Measurements from ENCODE around the gene LRRC4. TPM values are rescaled to one million over a fixed set of nuclear protein-coding genes. Genes with fewer than 3 reads are reported as not detected.

LRRC4 gene
- total RNA-seq, 1 experiment from 2014 or later = not detected

- DNase-seq (ENCODE audit: low read depth) = no peak
These were observed 28.1 kb upstream of the LRRC4 start for GRCh38 chr7:128059143-128059988.

GRCh38 chr7:128057909-128058308 lies 26.7 kb upstream of the LRRC4 start:
- DNase-seq (ENCODE audit: low read depth) = no peak

GRCh38 chr7:128056901-128057300 lies 25.7 kb upstream of the LRRC4 start:
- peak; percentile 88 for DNase-seq (ENCODE audit: low read depth)

- DNase-seq (ENCODE audit: low read depth) = no peak
These were observed 24.4 kb upstream of the LRRC4 start for GRCh38 chr7:128055637-128056036.

GRCh38 chr7:128054511-128054910 lies 23.3 kb upstream of the LRRC4 start:
- DNase-seq (ENCODE audit: low read depth) = no peak

GRCh38 chr7:128053991-128054390 lies 22.8 kb upstream of the LRRC4 start:
- no peak for DNase-seq (ENCODE audit: low read depth)

GRCh38 chr7:128053023-128053422 lies 21.8 kb upstream of the LRRC4 start:
- DNase-seq (ENCODE audit: low read depth) = peak; percentile 58

- DNase-seq (ENCODE audit: low read depth) = no peak
These were observed 21.2 kb upstream of the LRRC4 start for GRCh38 chr7:128052404-128052803.

GRCh38 chr7:128045766-128046165 lies 14.5 kb upstream of the LRRC4 start:
- DNase-seq (ENCODE audit: low read depth) = peak; percentile 72

GRCh38 chr7:128045158-128045557 lies 13.9 kb upstream of the LRRC4 start:
- no peak for DNase-seq (ENCODE audit: low read depth)

- no peak for DNase-seq (ENCODE audit: low read depth)
These were observed 12.8 kb upstream of the LRRC4 start for GRCh38 chr7:128044064-128044463.

GRCh38 chr7:128042012-128042411 lies 10.8 kb upstream of the LRRC4 start:
- no peak for DNase-seq (ENCODE audit: low read depth)

- DNase-seq (ENCODE audit: low read depth) = peak; percentile 77
These were observed 10.0 kb upstream of the LRRC4 start for GRCh38 chr7:128041203-128041602.

GRCh38 chr7:128040205-128040604 lies 9.0 kb upstream of the LRRC4 start:
- no peak for DNase-seq (ENCODE audit: low read depth)

GRCh38 chr7:128039544-128039953 lies 8.3 kb upstream of the LRRC4 start:
- no peak for DNase-seq (ENCODE audit: low read depth)

GRCh38 chr7:128037880-128038619 lies 6.8 kb upstream of the LRRC4 start:
- DNase-seq (ENCODE audit: low read depth) = no peak

GRCh38 chr7:128037081-128037480 lies 5.8 kb upstream of the LRRC4 start:
- DNase-seq (ENCODE audit: low read depth) = no peak

- no peak for DNase-seq (ENCODE audit: low read depth)
These were observed 5.1 kb upstream of the LRRC4 start for GRCh38 chr7:128036226-128036940.

- DNase-seq (ENCODE audit: low read depth) = no peak
These were observed 4.5 kb upstream of the LRRC4 start for GRCh38 chr7:128035712-128036111.

GRCh38 chr7:128034825-128035224 lies 3.6 kb upstream of the LRRC4 start:
- DNase-seq (ENCODE audit: low read depth) = no peak

- no peak for DNase-seq (ENCODE audit: low read depth)
These were observed 2.0 kb upstream of the LRRC4 start for GRCh38 chr7:128033246-128033645.
